HCT116 (cell line): ENCODE measurements around the gene KRT14.

Experiments
- CBX3 ChIP-seq: IDR thresholded peaks from 2 replicates; pipeline ENCODE4 v1.6.1; 2012; ENCODE audit warnings: low read depth
- EGR1 ChIP-seq: IDR thresholded peaks from 2 replicates; pipeline ENCODE4 v1.6.1; 2012; ENCODE audit warnings: low read depth
- EZH2 ChIP-seq: fragments of 200-600 bp; sonication (generic); IDR thresholded peaks from 2 replicates; pipeline ENCODE4 v1.6.1; 2017; ENCODE audit warnings: antibody characterized with exemption, mixed run types
- POLR2A ChIP-seq: IDR thresholded peaks from 2 replicates; pipeline ENCODE4 v1.7.0; 2011; ENCODE audit warnings: borderline replicate concordance; ENCODE audit not compliant: insufficient read depth, insufficient read length; ENCODE audit errors: extremely low read depth
- RAD21 ChIP-seq: IDR thresholded peaks from 2 replicates; pipeline ENCODE4 v1.6.1; 2012; ENCODE audit warnings: low read depth, mild to moderate bottlenecking
- SP1 ChIP-seq: IDR thresholded peaks from 2 replicates; pipeline ENCODE4 v1.6.1; 2012; ENCODE audit warnings: low read depth
- SRF ChIP-seq: IDR thresholded peaks from 2 replicates; pipeline ENCODE4 v1.6.1; 2012; ENCODE audit warnings: low read depth
- TCF7L2 ChIP-seq: IDR thresholded peaks from 2 replicates; pipeline ENCODE4 v1.7.0; 2011; ENCODE audit warnings: borderline replicate concordance, inconsistent platforms; ENCODE audit not compliant: insufficient read depth, insufficient read length; ENCODE audit errors: extremely low read depth
- YY1 ChIP-seq: IDR thresholded peaks from 2 replicates; pipeline ENCODE4 v1.6.1; 2011; ENCODE audit warnings: low read length, low read depth, moderate library complexity, mild to moderate bottlenecking; ENCODE audit not compliant: insufficient replicate concordance; ENCODE audit errors: extremely low read depth
- TF ChIP-seq, protein P1 (sequence below), 3 experiments: fragments of 200-600 bp in 1 of 3; sonication (generic) in 1 of 3; IDR thresholded peaks in 2 of 3; conservative IDR thresholded peaks in 1 of 3; 2 replicates each; pipeline ENCODE4 v1.5.1; 2012 to 2017; ENCODE audit warnings: low read depth in 2 of 3, low read length in 2 of 3, antibody characterized with exemption in 1 of 3, borderline replicate concordance in 1 of 3, control low read depth in 1 of 3, mild to moderate bottlenecking in 1 of 3, mixed read lengths in 1 of 3, mixed run types in 1 of 3, moderate library complexity in 1 of 3; ENCODE audit not compliant: insufficient read depth in 1 of 3
- TF ChIP-seq, protein P2 (sequence below): IDR thresholded peaks from 2 replicates; pipeline ENCODE4 v1.6.1; 2012; ENCODE audit warnings: low read depth
- TF ChIP-seq, protein P3 (sequence below): IDR thresholded peaks from 2 replicates; pipeline ENCODE4 v1.6.1; 2012

DNA sequence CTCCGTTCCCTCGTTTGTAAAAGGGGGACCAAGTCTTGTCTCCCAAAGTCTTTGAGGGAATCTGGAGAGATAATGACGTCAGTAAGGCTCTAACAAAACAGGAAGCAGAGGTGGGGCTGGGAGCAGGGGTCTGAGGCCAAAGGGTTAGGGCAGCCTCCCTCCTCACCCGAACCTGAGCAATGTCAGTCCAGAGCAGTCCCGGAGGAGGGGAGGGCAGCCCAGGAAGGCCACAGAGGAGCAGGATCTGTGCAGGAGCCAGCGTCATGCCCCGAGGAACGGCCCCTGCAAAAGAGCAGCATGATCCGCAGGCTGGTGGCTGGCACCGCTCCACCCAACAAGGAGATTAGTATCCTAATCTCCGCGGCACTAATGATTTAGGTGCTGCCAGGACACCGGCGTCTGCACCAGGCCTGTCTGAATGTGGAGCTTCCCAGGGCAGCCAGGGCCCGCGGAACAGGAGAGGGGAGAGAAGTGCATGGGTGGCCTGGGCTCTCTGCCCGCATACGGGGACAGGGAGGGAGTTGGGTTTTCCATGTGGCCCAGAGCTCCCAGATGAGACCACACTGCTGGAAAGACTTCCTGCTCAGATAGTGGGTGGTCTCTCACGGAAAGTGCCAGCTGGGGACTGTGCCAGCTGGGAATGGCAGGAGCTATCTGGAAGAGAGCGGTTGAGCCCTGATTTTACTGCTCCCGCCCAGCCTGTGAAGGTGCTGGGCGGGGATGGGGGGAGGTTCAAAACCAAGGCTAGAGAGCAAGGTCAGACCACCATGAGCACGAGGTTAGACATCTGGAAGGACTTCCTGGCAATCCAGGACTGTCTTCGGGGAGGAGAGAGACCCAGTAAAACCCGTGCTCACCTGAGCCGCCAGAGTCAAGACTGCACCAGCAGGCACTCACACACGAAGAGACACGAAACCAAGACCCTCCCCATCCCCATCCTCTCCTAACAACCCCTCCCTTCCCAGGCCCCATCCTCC is 48.7 kb upstream of the KRT14 start:
- no peak for TF ChIP-seq EZH2
- no peak for TF ChIP-seq YY1
- no peak for TF ChIP-seq POLR2A
- TF ChIP-seq, protein P1, sequence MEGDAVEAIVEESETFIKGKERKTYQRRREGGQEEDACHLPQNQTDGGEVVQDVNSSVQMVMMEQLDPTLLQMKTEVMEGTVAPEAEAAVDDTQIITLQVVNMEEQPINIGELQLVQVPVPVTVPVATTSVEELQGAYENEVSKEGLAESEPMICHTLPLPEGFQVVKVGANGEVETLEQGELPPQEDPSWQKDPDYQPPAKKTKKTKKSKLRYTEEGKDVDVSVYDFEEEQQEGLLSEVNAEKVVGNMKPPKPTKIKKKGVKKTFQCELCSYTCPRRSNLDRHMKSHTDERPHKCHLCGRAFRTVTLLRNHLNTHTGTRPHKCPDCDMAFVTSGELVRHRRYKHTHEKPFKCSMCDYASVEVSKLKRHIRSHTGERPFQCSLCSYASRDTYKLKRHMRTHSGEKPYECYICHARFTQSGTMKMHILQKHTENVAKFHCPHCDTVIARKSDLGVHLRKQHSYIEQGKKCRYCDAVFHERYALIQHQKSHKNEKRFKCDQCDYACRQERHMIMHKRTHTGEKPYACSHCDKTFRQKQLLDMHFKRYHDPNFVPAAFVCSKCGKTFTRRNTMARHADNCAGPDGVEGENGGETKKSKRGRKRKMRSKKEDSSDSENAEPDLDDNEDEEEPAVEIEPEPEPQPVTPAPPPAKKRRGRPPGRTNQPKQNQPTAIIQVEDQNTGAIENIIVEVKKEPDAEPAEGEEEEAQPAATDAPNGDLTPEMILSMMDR (IDR thresholded peaks at IDR 0.05 in 2 of 3, conservative IDR thresholded peaks at IDR 0.05 in 1 of 3; ENCODE audit: borderline replicate concordance in 1 of 3, insufficient read depth in 1 of 3, low read depth in 2 of 3, low read length in 2 of 3): no peak
- TF ChIP-seq RAD21: no peak
- TF ChIP-seq SRF: no peak
- TF ChIP-seq, protein P2, sequence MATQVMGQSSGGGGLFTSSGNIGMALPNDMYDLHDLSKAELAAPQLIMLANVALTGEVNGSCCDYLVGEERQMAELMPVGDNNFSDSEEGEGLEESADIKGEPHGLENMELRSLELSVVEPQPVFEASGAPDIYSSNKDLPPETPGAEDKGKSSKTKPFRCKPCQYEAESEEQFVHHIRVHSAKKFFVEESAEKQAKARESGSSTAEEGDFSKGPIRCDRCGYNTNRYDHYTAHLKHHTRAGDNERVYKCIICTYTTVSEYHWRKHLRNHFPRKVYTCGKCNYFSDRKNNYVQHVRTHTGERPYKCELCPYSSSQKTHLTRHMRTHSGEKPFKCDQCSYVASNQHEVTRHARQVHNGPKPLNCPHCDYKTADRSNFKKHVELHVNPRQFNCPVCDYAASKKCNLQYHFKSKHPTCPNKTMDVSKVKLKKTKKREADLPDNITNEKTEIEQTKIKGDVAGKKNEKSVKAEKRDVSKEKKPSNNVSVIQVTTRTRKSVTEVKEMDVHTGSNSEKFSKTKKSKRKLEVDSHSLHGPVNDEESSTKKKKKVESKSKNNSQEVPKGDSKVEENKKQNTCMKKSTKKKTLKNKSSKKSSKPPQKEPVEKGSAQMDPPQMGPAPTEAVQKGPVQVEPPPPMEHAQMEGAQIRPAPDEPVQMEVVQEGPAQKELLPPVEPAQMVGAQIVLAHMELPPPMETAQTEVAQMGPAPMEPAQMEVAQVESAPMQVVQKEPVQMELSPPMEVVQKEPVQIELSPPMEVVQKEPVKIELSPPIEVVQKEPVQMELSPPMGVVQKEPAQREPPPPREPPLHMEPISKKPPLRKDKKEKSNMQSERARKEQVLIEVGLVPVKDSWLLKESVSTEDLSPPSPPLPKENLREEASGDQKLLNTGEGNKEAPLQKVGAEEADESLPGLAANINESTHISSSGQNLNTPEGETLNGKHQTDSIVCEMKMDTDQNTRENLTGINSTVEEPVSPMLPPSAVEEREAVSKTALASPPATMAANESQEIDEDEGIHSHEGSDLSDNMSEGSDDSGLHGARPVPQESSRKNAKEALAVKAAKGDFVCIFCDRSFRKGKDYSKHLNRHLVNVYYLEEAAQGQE: no peak
- TF ChIP-seq SP1: no peak
- TF ChIP-seq, protein P3, sequence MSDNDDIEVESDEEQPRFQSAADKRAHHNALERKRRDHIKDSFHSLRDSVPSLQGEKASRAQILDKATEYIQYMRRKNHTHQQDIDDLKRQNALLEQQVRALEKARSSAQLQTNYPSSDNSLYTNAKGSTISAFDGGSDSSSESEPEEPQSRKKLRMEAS: no peak
- no peak for TF ChIP-seq CBX3
- TF ChIP-seq EGR1: no peak
- TF ChIP-seq TCF7L2: no peak
